ENCODE results near the gene TTYH1.
"Not testable (repeated sequence)": the region's sequence is repeated elsewhere in the genome, so short reads cannot be mapped to it uniquely, and the experiment has no call there.

TTYH1 gene

DNA sequence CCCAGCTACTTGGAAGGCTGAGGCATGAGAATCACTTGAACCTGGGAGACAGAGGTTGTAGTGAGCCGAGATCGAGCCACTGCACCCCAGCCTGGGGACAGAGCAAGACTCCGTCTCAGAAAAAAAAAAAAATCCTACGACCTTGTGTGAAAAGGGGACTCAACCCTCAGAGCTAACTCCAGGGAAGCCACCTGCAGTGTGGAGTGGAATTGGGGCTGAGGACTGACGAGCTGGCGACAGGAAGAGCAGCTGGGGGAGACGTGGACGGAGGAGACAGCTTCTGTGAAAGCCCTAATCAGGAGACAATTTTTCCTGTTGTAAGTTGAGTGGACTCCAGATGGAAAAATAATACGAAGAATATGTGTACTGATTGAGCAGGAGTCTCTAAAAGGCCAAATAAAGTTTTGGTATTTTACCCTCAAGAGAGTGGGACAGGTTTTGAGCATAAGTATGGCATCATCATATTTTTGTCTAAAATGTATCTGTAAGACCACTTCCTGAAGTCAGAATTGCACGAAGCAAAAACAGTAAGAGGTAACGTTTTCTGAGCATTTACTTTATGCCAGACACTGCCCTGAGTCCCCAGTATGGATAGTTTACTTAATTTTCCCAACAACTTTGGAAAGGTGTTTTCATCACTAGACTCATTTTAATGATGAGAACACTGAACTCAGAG is 38.5 kb upstream of the TTYH1 start:
- Histone ChIP-seq H3K4me3 (ENCODE audit: low read length in 2 of 2) (peak overlapping the region in 1 of 2 donors; percentile 7), H3K4me1 (ENCODE audit: control insufficient read depth in 2 of 2, insufficient read depth in 2 of 2, low read length in 2 of 2) (peaks cover 0 to 2% of the 10 kb centered on the region in 2 donors), H3K9me3 (ENCODE audit: control insufficient read depth in 2 of 2, low read length in 2 of 2) (peaks cover 0 to 2% of the 10 kb centered on the region in 2 donors), H3K27ac (ENCODE audit: low read depth in 2 of 2, low read length in 2 of 2) (peak overlapping the region in 1 of 2 donors; percentile 52), H3K9ac (ENCODE audit: low read depth in 1 of 2, low read length in 2 of 2) (no peak overlapping the region), H3K27me3 (ENCODE audit: control insufficient read depth in 2 of 2, insufficient read depth in 2 of 2, low read length in 2 of 2) (no peaks in the 10 kb centered on the region), H3K36me3 (ENCODE audit: control insufficient read depth in 2 of 2, insufficient read depth in 2 of 2, low read length in 2 of 2) (no peaks in the 10 kb centered on the region)

DNA sequence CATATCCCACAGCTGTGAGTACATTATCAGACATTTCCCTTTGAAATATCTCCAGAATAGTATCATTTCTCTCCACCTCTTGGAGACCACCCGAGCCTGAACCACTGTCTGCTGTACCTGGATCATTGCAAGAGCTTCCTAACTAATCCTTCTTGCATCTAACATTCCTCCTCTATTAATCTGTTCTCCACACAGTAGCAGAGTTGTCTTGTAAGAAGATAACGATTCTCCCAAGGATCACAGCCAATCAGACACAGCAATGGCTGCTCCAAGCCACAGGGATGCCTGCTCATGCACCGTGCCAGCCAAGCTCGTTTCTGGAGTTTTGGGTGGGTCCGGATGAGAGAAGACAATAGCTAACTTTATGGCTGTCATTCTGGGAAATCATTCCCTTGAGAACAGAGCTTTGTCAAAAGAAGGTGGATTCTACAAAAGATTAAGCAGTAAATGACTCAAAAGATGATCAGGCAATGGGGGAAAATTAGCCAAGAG is 36.0 kb upstream of the TTYH1 start:
- Histone ChIP-seq H3K27ac (ENCODE audit: low read depth in 2 of 2, low read length in 2 of 2) (peak overlapping the region; percentile 2 to 23), H3K4me3 (ENCODE audit: low read length in 2 of 2) (no peak overlapping the region)

DNA sequence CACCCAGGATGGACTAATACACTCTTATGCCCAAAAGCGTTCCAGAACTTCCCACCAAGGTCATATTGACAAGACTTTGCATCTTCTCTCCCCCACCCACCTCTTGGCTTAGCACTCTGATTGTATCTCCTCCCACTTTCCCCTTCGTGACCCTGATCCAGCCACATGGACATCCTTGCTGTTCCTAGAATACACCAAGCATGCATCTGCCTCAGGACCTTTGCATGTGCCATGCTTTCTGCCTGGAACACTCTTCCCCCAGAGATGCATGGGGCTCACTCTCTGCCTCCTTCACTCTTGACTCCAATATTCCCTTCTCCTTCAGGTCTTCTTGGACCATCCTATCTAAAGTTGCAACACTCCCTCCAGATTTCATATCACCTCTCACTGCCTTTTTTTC is 34.4 kb upstream of the TTYH1 start:
- H3K4me1 ChIP-seq (ENCODE audit: control insufficient read depth in 2 of 2, insufficient read depth in 2 of 2, low read length in 2 of 2): peaks cover 0 to 2% of the 10 kb centered on the region in 2 donors
- no peaks in the 10 kb centered on the region for H3K36me3 ChIP-seq (ENCODE audit: control insufficient read depth in 2 of 2, insufficient read depth in 2 of 2, low read length in 2 of 2)

More for the DNA sequence above, 36.0 kb upstream of the TTYH1 start:
- Histone ChIP-seq H3K9me3 (ENCODE audit: control insufficient read depth in 2 of 2, low read length in 2 of 2) (peaks cover 0 to 2% of the 10 kb centered on the region in 2 donors), H3K36me3 (ENCODE audit: control insufficient read depth in 2 of 2, insufficient read depth in 2 of 2, low read length in 2 of 2) (no peaks in the 10 kb centered on the region), H3K4me1 (ENCODE audit: control insufficient read depth in 2 of 2, insufficient read depth in 2 of 2, low read length in 2 of 2) (peaks cover 0 to 2% of the 10 kb centered on the region in 2 donors), H3K27me3 (ENCODE audit: control insufficient read depth in 2 of 2, insufficient read depth in 2 of 2, low read length in 2 of 2) (no peaks in the 10 kb centered on the region), H3K9ac (ENCODE audit: low read depth in 1 of 2, low read length in 2 of 2) (no peak overlapping the region)

DNA sequence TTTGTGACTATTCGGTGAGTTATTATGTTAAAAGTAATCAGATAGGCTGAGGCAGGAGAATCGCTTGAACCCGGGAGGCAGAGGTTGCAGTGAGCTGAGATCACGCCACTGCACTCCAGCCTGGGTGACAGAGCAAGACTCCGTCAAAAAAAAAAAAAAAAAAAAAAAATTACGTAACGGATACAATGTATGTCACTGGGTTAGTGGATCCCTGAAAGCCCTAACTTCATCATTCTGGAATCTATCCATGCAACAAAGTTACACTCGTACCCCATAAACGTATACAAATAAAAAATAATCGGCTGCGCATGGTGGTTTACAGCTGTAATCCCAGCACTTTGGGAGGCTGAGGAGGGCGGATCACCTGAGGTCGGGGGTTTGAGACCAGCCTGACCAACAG is 33.2 kb upstream of the TTYH1 start:
- not testable (repeated sequence) for H3K4me3 ChIP-seq (ENCODE audit: low read length in 2 of 2); H3K27ac ChIP-seq (ENCODE audit: low read depth in 2 of 2, low read length in 2 of 2); H3K9me3 ChIP-seq (ENCODE audit: control insufficient read depth in 2 of 2, low read length in 2 of 2); H3K9ac ChIP-seq (ENCODE audit: low read depth in 1 of 2, low read length in 2 of 2); H3K36me3 ChIP-seq (ENCODE audit: control insufficient read depth in 2 of 2, insufficient read depth in 2 of 2, low read length in 2 of 2); H3K27me3 ChIP-seq (ENCODE audit: control insufficient read depth in 2 of 2, insufficient read depth in 2 of 2, low read length in 2 of 2); H3K4me1 ChIP-seq (ENCODE audit: control insufficient read depth in 2 of 2, insufficient read depth in 2 of 2, low read length in 2 of 2)

More for the DNA sequence above, 34.4 kb upstream of the TTYH1 start:
- H3K4me3 ChIP-seq (ENCODE audit: low read length in 2 of 2): no peak overlapping the region
- no peaks in the 10 kb centered on the region for H3K27me3 ChIP-seq (ENCODE audit: control insufficient read depth in 2 of 2, insufficient read depth in 2 of 2, low read length in 2 of 2)
- H3K9ac ChIP-seq (ENCODE audit: low read depth in 1 of 2, low read length in 2 of 2): no peak overlapping the region
- peak overlapping the region in 1 of 2 donors; percentile 9 for H3K27ac ChIP-seq (ENCODE audit: low read depth in 2 of 2, low read length in 2 of 2)
- peaks cover 0 to 2% of the 10 kb centered on the region in 2 donors for H3K9me3 ChIP-seq (ENCODE audit: control insufficient read depth in 2 of 2, low read length in 2 of 2)

DNA sequence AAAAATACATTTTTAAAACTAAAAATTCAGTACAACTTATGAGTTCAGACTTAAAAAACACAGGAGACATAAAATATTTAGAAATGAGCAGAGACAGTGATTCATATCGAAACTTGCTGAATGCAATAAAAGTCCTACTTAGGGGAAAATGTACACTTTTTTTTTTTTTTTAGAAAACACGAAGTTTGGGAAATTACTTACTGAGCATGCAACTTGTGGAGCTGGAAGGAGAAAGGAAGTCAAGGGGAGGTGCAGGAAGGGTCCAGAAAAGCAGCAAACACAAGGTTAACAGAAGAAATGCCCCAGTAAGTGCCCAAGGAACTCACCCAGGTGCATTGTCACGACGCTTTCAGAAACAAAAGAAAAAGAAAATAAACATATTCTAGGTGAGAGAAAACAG is 31.9 kb upstream of the TTYH1 start:
- H3K9ac ChIP-seq (ENCODE audit: low read depth in 1 of 2, low read length in 2 of 2): no peak overlapping the region
- H3K36me3 ChIP-seq (ENCODE audit: control insufficient read depth in 2 of 2, insufficient read depth in 2 of 2, low read length in 2 of 2): no peaks in the 10 kb centered on the region
- H3K27me3 ChIP-seq (ENCODE audit: control insufficient read depth in 2 of 2, insufficient read depth in 2 of 2, low read length in 2 of 2): peaks cover 0 to 3% of the 10 kb centered on the region in 2 donors
- no peak overlapping the region for H3K27ac ChIP-seq (ENCODE audit: low read depth in 2 of 2, low read length in 2 of 2)
- peaks cover 0 to 2% of the 10 kb centered on the region in 2 donors for H3K4me1 ChIP-seq (ENCODE audit: control insufficient read depth in 2 of 2, insufficient read depth in 2 of 2, low read length in 2 of 2)
- no peak overlapping the region for H3K4me3 ChIP-seq (ENCODE audit: low read length in 2 of 2)
- H3K9me3 ChIP-seq (ENCODE audit: control insufficient read depth in 2 of 2, low read length in 2 of 2): peaks cover 0 to 2% of the 10 kb centered on the region in 2 donors

DNA sequence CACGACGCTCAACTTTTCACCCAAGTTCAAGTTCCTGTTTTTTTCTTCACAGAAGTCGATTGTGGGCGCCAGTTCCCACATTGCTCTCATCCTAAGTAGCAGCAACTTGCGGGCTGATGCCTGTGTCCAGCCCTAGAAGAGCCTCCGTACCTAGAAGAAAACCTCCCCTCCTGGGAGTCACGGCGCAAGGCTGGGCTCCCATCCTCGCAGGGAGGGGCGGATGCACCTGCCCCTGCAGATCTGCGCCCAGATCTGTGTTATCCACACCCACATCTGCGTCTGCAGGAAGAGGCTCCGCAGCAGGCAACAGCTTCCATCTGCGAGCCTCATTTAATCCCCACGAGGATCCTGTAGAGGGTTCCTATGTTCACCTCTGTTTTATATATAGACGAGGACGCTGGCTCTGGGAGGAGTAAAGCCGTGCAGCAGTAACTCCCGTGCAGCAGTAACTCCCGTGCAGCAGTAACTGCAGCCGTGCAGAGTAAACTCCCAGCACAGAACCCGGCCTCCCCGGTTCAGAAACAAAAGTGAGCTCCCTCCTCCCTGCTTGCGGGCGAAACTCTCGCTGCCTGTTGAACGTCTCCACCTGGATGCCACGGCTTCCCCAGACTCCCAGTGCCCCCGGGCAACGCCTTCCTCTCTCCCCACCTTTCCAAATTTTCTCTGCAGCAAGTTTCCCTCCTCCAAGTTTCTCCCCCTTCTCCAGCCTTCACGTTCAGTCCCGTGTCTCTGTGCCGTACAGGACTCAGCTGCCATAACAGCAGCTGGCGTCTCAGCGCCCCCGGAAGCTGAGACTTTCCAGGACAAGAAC is 27.1 kb upstream of the TTYH1 start:
- Histone ChIP-seq H3K9ac (ENCODE audit: low read depth in 1 of 2, low read length in 2 of 2) (peak overlapping the region; percentile 6 to 56), H3K9me3 (ENCODE audit: control insufficient read depth in 2 of 2, low read length in 2 of 2) (no peaks in the 10 kb centered on the region), H3K4me3 (ENCODE audit: low read length in 2 of 2) (peak overlapping the region; percentile 50 to 72), H3K27ac (ENCODE audit: low read depth in 2 of 2, low read length in 2 of 2) (peak overlapping the region; percentile 44 to 67), H3K36me3 (ENCODE audit: control insufficient read depth in 2 of 2, insufficient read depth in 2 of 2, low read length in 2 of 2) (no peaks in the 10 kb centered on the region), H3K27me3 (ENCODE audit: control insufficient read depth in 2 of 2, insufficient read depth in 2 of 2, low read length in 2 of 2) (peaks cover 7 to 10% of the 10 kb centered on the region in 2 donors), H3K4me1 (ENCODE audit: control insufficient read depth in 2 of 2, insufficient read depth in 2 of 2, low read length in 2 of 2) (peaks cover 0 to 6% of the 10 kb centered on the region in 2 donors)

DNA sequence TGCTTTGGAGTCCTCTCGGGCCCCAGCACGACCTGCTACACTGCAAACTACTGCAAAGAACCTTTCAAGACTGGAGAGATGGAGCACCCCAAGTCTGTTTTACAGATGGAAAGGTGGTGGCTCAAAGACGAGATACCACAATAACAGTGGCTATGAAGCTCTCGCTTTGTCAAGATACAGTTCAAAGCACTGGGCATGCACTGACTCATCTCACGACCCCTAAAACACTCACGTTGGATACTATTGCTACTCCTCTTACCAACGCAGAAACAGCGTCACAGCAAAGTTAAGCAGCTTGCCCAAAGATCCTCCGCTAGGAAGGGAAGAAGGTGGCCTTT is 26.5 kb upstream of the TTYH1 start:
- peak overlapping the region in 1 of 2 donors; percentile 56 for H3K9ac ChIP-seq (ENCODE audit: low read depth in 1 of 2, low read length in 2 of 2)
- H3K4me1 ChIP-seq (ENCODE audit: control insufficient read depth in 2 of 2, insufficient read depth in 2 of 2, low read length in 2 of 2): peaks cover 0 to 6% of the 10 kb centered on the region in 2 donors
- H3K36me3 ChIP-seq (ENCODE audit: control insufficient read depth in 2 of 2, insufficient read depth in 2 of 2, low read length in 2 of 2): no peaks in the 10 kb centered on the region
- H3K27ac ChIP-seq (ENCODE audit: low read depth in 2 of 2, low read length in 2 of 2): peak overlapping the region; percentile 44 to 67
- H3K27me3 ChIP-seq (ENCODE audit: control insufficient read depth in 2 of 2, insufficient read depth in 2 of 2, low read length in 2 of 2): peaks cover 7 to 10% of the 10 kb centered on the region in 2 donors
- H3K9me3 ChIP-seq (ENCODE audit: control insufficient read depth in 2 of 2, low read length in 2 of 2): no peaks in the 10 kb centered on the region
- peak overlapping the region; percentile 50 to 72 for H3K4me3 ChIP-seq (ENCODE audit: low read length in 2 of 2)

DNA sequence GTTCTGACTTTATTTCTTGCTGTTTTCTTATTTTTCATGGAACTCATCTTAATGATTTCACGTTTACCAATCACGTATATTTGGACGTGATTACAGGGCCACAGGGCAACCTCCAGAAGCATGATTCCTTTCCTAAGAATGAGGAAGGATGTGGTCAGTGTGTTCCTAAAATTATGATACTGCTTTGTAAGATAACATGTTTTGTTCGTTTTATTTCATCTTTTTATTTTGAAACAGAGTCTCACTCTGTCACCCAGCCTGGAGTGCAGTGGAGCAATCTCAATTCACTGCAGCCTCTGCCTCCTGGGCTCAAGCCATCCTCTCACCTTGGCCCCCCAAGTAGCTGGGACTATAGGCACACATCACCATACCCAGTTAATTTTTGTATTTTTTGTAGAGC is 25.7 kb upstream of the TTYH1 start:
- Histone ChIP-seq H3K36me3 (ENCODE audit: control insufficient read depth in 2 of 2, insufficient read depth in 2 of 2, low read length in 2 of 2) (no peaks in the 10 kb centered on the region), H3K9ac (ENCODE audit: low read depth in 1 of 2, low read length in 2 of 2) (no peak overlapping the region), H3K27ac (ENCODE audit: low read depth in 2 of 2, low read length in 2 of 2) (peak overlapping the region in 1 of 2 donors; percentile 67), H3K9me3 (ENCODE audit: control insufficient read depth in 2 of 2, low read length in 2 of 2) (no peaks in the 10 kb centered on the region), H3K4me3 (ENCODE audit: low read length in 2 of 2) (no peak overlapping the region), H3K4me1 (ENCODE audit: control insufficient read depth in 2 of 2, insufficient read depth in 2 of 2, low read length in 2 of 2) (peaks cover 0 to 6% of the 10 kb centered on the region in 2 donors), H3K27me3 (ENCODE audit: control insufficient read depth in 2 of 2, insufficient read depth in 2 of 2, low read length in 2 of 2) (peaks cover 7 to 10% of the 10 kb centered on the region in 2 donors)

DNA sequence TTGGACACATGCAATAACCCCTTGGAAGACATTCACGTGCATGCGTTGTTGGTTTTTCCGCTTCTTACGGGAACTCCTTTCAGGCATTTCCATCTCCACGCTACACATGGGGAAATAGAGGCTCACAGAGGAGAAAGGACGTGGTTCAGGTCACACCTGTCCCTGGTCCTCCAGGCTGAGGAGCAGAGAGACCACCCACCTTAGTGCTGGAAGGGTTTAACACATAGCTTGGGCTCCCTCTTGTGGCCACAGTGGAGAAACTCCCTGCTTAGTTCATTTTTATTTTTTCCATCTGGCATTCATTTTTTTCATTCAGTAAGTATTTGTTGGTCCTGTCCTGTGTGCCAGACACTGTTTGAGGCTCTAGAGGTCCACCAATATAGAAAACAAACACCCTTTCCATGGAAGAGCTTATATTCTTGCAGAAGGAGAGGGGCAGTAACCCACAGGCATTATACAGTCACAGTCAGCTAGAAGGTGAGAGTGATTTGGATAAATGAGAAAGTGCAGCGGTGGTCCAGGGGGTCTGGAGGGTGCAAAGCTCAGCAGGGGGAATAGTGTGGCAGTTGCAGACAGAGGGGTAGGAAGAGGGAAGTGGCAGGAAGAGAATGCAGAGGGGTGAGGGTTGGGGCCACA is 24.2 kb upstream of the TTYH1 start:
- Histone ChIP-seq H3K4me3 (ENCODE audit: low read length in 2 of 2) (no peak overlapping the region), H3K36me3 (ENCODE audit: control insufficient read depth in 2 of 2, insufficient read depth in 2 of 2, low read length in 2 of 2) (no peaks in the 10 kb centered on the region), H3K9ac (ENCODE audit: low read depth in 1 of 2, low read length in 2 of 2) (no peak overlapping the region), H3K27ac (ENCODE audit: low read depth in 2 of 2, low read length in 2 of 2) (no peak overlapping the region), H3K4me1 (ENCODE audit: control insufficient read depth in 2 of 2, insufficient read depth in 2 of 2, low read length in 2 of 2) (peaks cover 0 to 6% of the 10 kb centered on the region in 2 donors), H3K9me3 (ENCODE audit: control insufficient read depth in 2 of 2, low read length in 2 of 2) (no peaks in the 10 kb centered on the region), H3K27me3 (ENCODE audit: control insufficient read depth in 2 of 2, insufficient read depth in 2 of 2, low read length in 2 of 2) (peaks cover 7 to 10% of the 10 kb centered on the region in 2 donors)
